Endothelial cell of umbilical vein (primary cell): Measurements from ENCODE around the gene C2CD3. TPM values are rescaled to one million over a fixed set of nuclear protein-coding genes. Genes with fewer than 3 reads are reported as not detected.
"Not testable (repeated sequence)": the region's sequence is repeated elsewhere in the genome, so short reads cannot be mapped to it uniquely, and the experiment has no call there.

Experiments used
- BruUV-seq: library from RNA; stranded (reverse); fragments of 400-500 nt; replicated peaks from 2 replicates; lab custom pipeline; 2021; lab: Mats Ljungman, UMichigan
- CTCF ChIA-PET: fragments of 300-600, 350-600 bp; sonication (Branson Sonifier 250); formaldehyde crosslinking; loops from one replicate; lab custom pipeline; 2021; ENCODE audit warnings: antibody characterized with exemption, inconsistent platforms; lab: Charles Lee
- POLR2A ChIA-PET: fragments of 300-600, 350-600 bp; sonication (Branson Sonifier 250); formaldehyde crosslinking; loops from one replicate; lab custom pipeline; 2021; ENCODE audit warnings: antibody characterized with exemption, inconsistent platforms; lab: Charles Lee
- DNase-seq: peaks from one replicate; pipeline ENCODE4 v3.0.0-alpha.2; 2011; ENCODE audit warnings: low read depth, low spot score
- FAIRE-seq: peaks from 2 replicates; lab custom pipeline; 2011; peaks lifted over from hg19 to GRCh38; lab: Jason Lieb, UNC
- H2AFZ ChIP-seq: 2 replicates; pipeline ENCODE4 v1.6.0; 2012; ENCODE audit warnings: low read depth, low read length, control low read depth, inconsistent platforms
- H3K27ac ChIP-seq: 2 replicates; pipeline ENCODE4 v1.5.1; 2011; ENCODE audit warnings: low read depth, mild to moderate bottlenecking, control low read depth, low read length, moderate library complexity; ENCODE audit not compliant: insufficient read depth
- H3K27me3 ChIP-seq, 2 experiments: 2 replicates each; pipeline versions ENCODE4 v1.6.0 to v1.6.1; 2011; ENCODE audit warnings: low read length in 2 of 2, mixed read lengths in 1 of 2; ENCODE audit not compliant: control insufficient read depth in 2 of 2, insufficient read depth in 2 of 2
- H3K36me3 ChIP-seq, 2 experiments: 2 replicates in 1 of 2; 3 replicates in 1 of 2; pipeline ENCODE4 v1.5.1; 2011; ENCODE audit warnings: low read length in 2 of 2, mild to moderate bottlenecking in 1 of 2, moderate library complexity in 1 of 2; ENCODE audit not compliant: control insufficient read depth in 2 of 2, insufficient read depth in 2 of 2; ENCODE audit errors: extremely low read depth in 1 of 2
- H3K4me1 ChIP-seq: 3 replicates; pipeline ENCODE4 v1.5.1; 2011; ENCODE audit warnings: mild to moderate bottlenecking, low read length; ENCODE audit not compliant: control insufficient read depth, insufficient read depth; ENCODE audit errors: extremely low read depth
- H3K4me2 ChIP-seq: 2 replicates; pipeline ENCODE4 v1.6.1; 2011; ENCODE audit warnings: low read length, control low read depth, mixed read lengths; ENCODE audit not compliant: insufficient read depth
- H3K4me3 ChIP-seq, 3 experiments: fragments of 200-600 bp in 1 of 3; sonication (generic), shearing (Covaris generic) in 1 of 3; replicated peaks in 1 of 3; 2 replicates each; pipeline ENCODE4 v1.5.1; 2011 to 2016; ENCODE audit warnings: control low read depth in 3 of 3, low read length in 3 of 3, mild to moderate bottlenecking in 2 of 3, inconsistent platforms in 1 of 3, low read depth in 1 of 3, moderate library complexity in 1 of 3; ENCODE audit not compliant: insufficient read depth in 1 of 3
- H3K79me2 ChIP-seq: 2 replicates; pipeline ENCODE4 v1.6.0; 2012; ENCODE audit warnings: low read length, inconsistent platforms; ENCODE audit not compliant: control insufficient read depth, insufficient read depth
- H3K9ac ChIP-seq: replicated peaks from 2 replicates; pipeline ENCODE3; 2011; ENCODE audit warnings: low read length, control low read depth; ENCODE audit not compliant: insufficient read depth; ENCODE audit errors: extremely low read depth
- H3K9me1 ChIP-seq: replicated peaks from 3 replicates; pipeline ENCODE4 v1.6.0; 2011; ENCODE audit warnings: mild to moderate bottlenecking, low read length; ENCODE audit not compliant: control insufficient read depth, insufficient read depth; ENCODE audit errors: extremely low read depth
- H3K9me3 ChIP-seq: replicated peaks from 2 replicates; pipeline ENCODE4 v1.5.1; 2012; ENCODE audit warnings: low read length, inconsistent platforms; ENCODE audit not compliant: control insufficient read depth, insufficient read depth
- H4K20me1 ChIP-seq: replicated peaks from 2 replicates; pipeline ENCODE3; 2011; ENCODE audit warnings: mild to moderate bottlenecking, low read length; ENCODE audit not compliant: control insufficient read depth, insufficient read depth; ENCODE audit errors: extremely low read depth
- EZH2 ChIP-seq: IDR thresholded peaks from 2 replicates; pipeline ENCODE4 v1.6.1; 2012; ENCODE audit warnings: borderline replicate concordance, low read depth, mild to moderate bottlenecking, moderate library complexity, low read length, inconsistent platforms; ENCODE audit not compliant: severe bottlenecking
- FOS ChIP-seq: IDR thresholded peaks from 2 replicates; pipeline ENCODE4 v1.6.1; 2011; ENCODE audit warnings: mild to moderate bottlenecking, low read length, moderate library complexity, borderline replicate concordance; ENCODE audit not compliant: insufficient read depth
- GATA2 ChIP-seq: IDR thresholded peaks from 2 replicates; pipeline ENCODE4 v1.7.0; 2011; ENCODE audit warnings: low read depth, mild to moderate bottlenecking, moderate library complexity, mixed read lengths, low read length; ENCODE audit not compliant: insufficient read length, insufficient read depth
- JUN ChIP-seq: IDR thresholded peaks from 2 replicates; pipeline ENCODE4 v1.6.1; 2011; ENCODE audit warnings: borderline replicate concordance, low read depth; ENCODE audit not compliant: insufficient read length, insufficient read depth
- MAX ChIP-seq: IDR thresholded peaks from 2 replicates; pipeline ENCODE4 v1.6.1; 2011; ENCODE audit not compliant: insufficient read depth, insufficient read length
- MYC ChIP-seq: IDR thresholded peaks from one replicate; pipeline ENCODE4 v1.6.1; 2011; ENCODE audit warnings: mild to moderate bottlenecking, low read depth, low read length
- POLR2A ChIP-seq: IDR thresholded peaks from 2 replicates; pipeline ENCODE4 v1.6.1; 2012; ENCODE audit warnings: low read depth, mild to moderate bottlenecking, control low read depth, low read length
- POLR2AphosphoS5 ChIP-seq: IDR thresholded peaks from 2 replicates; pipeline ENCODE4 v1.6.1; 2012; ENCODE audit warnings: low read depth, mild to moderate bottlenecking, control low read depth, low read length, moderate library complexity; ENCODE audit not compliant: insufficient read depth
- dilution Hi-C: fragments of 300-500 bp; cut with MboI; formaldehyde crosslinking; loops from one replicate; pipeline ENCODE4 v1.15.0; 2019; ENCODE audit warnings: low sequenced_read_pairs; ENCODE audit not compliant: extremely low pct_ligation_motif_present
- intact Hi-C: fragments of 100-400 bp; cut with micrococcal nuclease; formaldehyde crosslinking; loops from one replicate; pipeline ENCODE4 v1.10.0; 2022
- polyA plus RNA-seq, 4 experiments: library from polyadenylated mRNA; depleted of rRNA in 3 of 4; stranded (reverse) in 3 of 4; unstranded in 1 of 4; fragments of >200 nt; gene quantifications; 2 replicates each; pipeline versions ENCODE4 v1.2.1 to v1.2.3, GENCODE V29; 2011 to 2012; ENCODE audit warnings: missing spikeins in 1 of 4
- total RNA-seq: library from RNA; stranded (reverse); gene quantifications from 2 replicates; pipeline ENCODE4 v1.2.3, GENCODE V29; 2021
- TF ChIP-seq, protein P1 (sequence below), 2 donors: IDR thresholded peaks; 1 replicate in 1 of 2; 2 replicates in 1 of 2; pipeline ENCODE4 v1.5.1; 2011; ENCODE audit warnings: low read length in 2 of 2, mild to moderate bottlenecking in 2 of 2, moderate library complexity in 2 of 2, control low read depth in 1 of 2, inconsistent platforms in 1 of 2, low read depth in 1 of 2; ENCODE audit not compliant: insufficient read depth in 1 of 2; ENCODE audit errors: extremely low read depth in 1 of 2

Gene C2CD3
- total and polyA plus RNA-seq, 2 donors (not counting 3 experiments of a cell fraction or from before 2014, with no cell fraction given), result 12.9 to 36.6 TPM

DNA sequence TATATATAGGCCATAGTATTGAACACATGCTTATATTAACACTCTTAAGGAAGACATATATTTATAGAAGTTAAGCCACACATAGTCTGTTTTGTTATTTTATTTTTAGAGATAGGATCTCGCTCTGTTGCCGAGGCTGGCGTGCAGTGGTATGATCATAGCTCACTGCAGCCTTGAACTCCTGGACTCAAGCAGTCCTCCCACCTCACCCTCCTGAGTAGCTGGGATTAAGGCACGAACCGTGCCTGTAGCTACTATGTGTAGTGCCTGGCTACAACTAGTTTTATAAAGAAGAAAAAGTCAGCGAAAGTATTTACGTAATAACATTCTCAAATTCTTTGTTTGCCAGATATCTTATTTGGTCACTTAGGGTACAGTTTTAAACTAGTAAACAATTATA is 182.6 kb downstream of the C2CD3 start:
- Histone ChIP-seq H3K4me1 (peaks cover 10% of the 10 kb centered on the region), H3K27me3 (peaks cover 0 to 3% of the 10 kb centered on the region in 2 experiments), H3K9ac (no peak overlapping the region), H3K36me3 (no peaks in the 10 kb centered on the region), H2AFZ (no peak overlapping the region), H3K9me3 (no peaks in the 10 kb centered on the region), H3K27ac (no peak overlapping the region), H3K4me2 (no peak overlapping the region), H3K79me2 (no peaks in the 10 kb centered on the region), H4K20me1 (no peaks in the 10 kb centered on the region), H3K9me1 (no peaks in the 10 kb centered on the region), H3K4me3 (no peak overlapping the region)
- dilution Hi-C loops, result no loop called here
- ChIA-PET CTCF (interaction anchor here (0.7 kb wide), 1 partner anchor 15 kb away, joined by 5 read pairs; no protein-coding TSS in a partner anchor), POLR2A (no interaction called here)
- intact Hi-C loops, result no loop called here
- FAIRE-seq (no peak), DNase-seq (no peak)
- no TSS peak for BruUV-seq
- TF ChIP-seq JUN, result no peak
- TF ChIP-seq GATA2, result no peak
- TF ChIP-seq, protein P1, sequence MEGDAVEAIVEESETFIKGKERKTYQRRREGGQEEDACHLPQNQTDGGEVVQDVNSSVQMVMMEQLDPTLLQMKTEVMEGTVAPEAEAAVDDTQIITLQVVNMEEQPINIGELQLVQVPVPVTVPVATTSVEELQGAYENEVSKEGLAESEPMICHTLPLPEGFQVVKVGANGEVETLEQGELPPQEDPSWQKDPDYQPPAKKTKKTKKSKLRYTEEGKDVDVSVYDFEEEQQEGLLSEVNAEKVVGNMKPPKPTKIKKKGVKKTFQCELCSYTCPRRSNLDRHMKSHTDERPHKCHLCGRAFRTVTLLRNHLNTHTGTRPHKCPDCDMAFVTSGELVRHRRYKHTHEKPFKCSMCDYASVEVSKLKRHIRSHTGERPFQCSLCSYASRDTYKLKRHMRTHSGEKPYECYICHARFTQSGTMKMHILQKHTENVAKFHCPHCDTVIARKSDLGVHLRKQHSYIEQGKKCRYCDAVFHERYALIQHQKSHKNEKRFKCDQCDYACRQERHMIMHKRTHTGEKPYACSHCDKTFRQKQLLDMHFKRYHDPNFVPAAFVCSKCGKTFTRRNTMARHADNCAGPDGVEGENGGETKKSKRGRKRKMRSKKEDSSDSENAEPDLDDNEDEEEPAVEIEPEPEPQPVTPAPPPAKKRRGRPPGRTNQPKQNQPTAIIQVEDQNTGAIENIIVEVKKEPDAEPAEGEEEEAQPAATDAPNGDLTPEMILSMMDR (IDR thresholded peaks at IDR 0.05; ENCODE audit: extremely low read depth in 1 of 2, insufficient read depth in 1 of 2, low read depth in 1 of 2, low read length in 2 of 2), result no peak
- TF ChIP-seq FOS, result no peak
- TF ChIP-seq MYC, result no peak
- no peak for TF ChIP-seq POLR2A
- no peak for TF ChIP-seq EZH2
- no peak for TF ChIP-seq MAX
- TF ChIP-seq POLR2AphosphoS5, result no peak

DNA sequence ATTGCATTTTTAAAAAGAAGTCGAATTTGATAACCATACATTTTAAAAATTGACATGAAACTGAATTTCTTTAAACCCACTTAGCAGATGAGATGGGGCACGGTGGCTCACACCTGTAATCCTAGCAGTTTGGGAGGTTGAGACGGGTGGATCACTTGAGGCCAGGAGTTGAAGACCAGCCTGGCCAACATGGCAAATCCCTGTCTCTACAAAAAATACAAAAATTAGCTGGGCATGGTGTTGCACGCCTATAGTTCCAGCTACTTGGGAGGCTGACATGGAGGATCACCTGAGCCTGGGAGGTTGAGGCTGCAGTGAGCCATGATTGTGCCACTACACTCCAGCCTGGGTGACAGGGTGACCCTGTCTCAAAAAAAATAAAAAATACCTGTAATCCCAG is 185.1 kb downstream of the C2CD3 start:
- BruUV-seq, H4K20me1 ChIP-seq, dilution Hi-C loops, H3K27ac ChIP-seq, H3K9me1 ChIP-seq, H3K79me2 ChIP-seq, H3K9me3 ChIP-seq, H3K36me3 ChIP-seq, intact Hi-C loops, POLR2A ChIA-PET, H3K4me3 ChIP-seq, DNase-seq, H2AFZ ChIP-seq, CTCF ChIA-PET, FAIRE-seq, H3K4me2 ChIP-seq, H3K9ac ChIP-seq, H3K27me3 ChIP-seq: not testable (repeated sequence)
- peaks cover 11% of the 10 kb centered on the region for H3K4me1 ChIP-seq
